ENCODE data around the gene INAVA.

DNA sequence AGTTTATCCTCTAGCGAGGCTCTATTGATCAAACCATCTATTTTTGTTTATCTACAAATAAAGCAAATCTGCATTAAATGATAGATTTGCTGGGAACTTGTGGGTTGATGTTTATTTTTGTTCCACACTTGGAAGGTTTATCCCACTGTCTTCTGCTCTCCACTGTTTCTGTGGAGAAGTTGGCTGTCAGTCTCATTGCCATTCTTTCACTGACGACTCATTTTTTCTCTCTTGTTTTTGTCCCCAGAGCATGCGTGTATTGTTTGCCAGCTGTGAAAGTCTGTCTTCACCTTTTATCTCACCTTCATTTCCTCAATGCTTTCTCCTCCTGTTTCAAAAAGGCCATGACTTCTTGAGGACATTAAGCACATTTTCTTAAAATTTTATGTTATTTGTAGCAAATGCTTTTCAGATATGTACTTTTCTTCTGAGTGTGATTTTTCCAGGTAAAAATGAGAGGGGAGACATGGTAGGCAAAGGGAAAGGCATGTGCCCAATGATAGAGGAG, 52.4 kb downstream of the INAVA start:
- TF ChIP-seq, protein P1, sequence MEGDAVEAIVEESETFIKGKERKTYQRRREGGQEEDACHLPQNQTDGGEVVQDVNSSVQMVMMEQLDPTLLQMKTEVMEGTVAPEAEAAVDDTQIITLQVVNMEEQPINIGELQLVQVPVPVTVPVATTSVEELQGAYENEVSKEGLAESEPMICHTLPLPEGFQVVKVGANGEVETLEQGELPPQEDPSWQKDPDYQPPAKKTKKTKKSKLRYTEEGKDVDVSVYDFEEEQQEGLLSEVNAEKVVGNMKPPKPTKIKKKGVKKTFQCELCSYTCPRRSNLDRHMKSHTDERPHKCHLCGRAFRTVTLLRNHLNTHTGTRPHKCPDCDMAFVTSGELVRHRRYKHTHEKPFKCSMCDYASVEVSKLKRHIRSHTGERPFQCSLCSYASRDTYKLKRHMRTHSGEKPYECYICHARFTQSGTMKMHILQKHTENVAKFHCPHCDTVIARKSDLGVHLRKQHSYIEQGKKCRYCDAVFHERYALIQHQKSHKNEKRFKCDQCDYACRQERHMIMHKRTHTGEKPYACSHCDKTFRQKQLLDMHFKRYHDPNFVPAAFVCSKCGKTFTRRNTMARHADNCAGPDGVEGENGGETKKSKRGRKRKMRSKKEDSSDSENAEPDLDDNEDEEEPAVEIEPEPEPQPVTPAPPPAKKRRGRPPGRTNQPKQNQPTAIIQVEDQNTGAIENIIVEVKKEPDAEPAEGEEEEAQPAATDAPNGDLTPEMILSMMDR (IDR thresholded peaks at IDR 0.05 in 2 of 3, conservative IDR thresholded peaks at IDR 0.05 in 1 of 3; ENCODE audit: control insufficient read depth in 2 of 3, extremely low read depth in 1 of 3, insufficient read depth in 1 of 3, low read depth in 3 of 3, low read length in 3 of 3) = no peak
- TF ChIP-seq SMARCA5 (IDR thresholded peaks at IDR 0.05) = no peak
- TF ChIP-seq POLR2A (IDR thresholded peaks at IDR 0.05; ENCODE audit: low read depth, low read length) = no peak
- no peak for TF ChIP-seq EZH2 (IDR thresholded peaks at IDR 0.05; ENCODE audit: borderline replicate concordance, control insufficient read depth, low read depth, low read length)
- no peak for TF ChIP-seq RAD51 (IDR thresholded peaks at IDR 0.05)

Data from GM12878 (cell line).